Midbrain (tissue), 1 donor: ENCODE measurements around the gene PSAPL1.

Experiments
- DNase-seq: peaks from one replicate; lab custom pipeline; 2025; lab: John Stamatoyannopoulos, UW

Gene PSAPL1

DNA sequence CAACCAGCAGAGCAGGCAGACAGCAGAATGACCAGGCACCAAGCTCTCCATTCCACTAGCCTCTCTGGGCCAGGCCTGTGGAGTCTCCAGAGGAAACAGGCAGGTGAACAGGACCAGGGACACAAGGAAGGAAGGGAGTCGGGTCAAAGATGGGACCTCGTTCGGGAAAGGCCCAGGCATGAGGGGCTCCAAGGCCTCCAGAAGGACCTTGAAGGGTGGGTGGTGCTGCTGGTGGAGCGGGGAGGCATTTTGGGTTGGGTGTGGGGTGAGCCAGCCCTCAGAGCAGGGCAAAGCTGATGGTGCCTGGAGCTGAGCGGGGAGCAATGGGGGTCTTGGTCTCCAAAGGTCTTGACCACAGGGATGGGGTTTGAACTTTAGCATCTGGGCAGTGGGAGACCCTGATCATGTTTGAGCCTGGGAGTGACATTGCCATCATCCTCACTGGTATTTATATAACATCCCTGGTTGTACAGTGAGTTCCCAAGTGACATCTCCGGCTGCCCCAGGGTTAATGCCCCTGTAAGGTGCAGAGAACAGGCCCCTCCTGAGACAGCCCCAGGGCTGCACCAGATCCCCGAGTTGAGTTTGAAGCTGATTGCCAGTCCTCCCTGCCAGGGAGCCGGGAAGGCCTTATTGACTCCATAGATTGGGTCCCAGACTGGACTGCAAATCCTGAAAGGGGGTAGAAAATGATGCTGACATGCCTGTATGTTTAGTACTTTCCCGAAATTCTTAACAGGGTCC is 52.7 kb downstream of the PSAPL1 start:
- no peak for DNase-seq

DNA sequence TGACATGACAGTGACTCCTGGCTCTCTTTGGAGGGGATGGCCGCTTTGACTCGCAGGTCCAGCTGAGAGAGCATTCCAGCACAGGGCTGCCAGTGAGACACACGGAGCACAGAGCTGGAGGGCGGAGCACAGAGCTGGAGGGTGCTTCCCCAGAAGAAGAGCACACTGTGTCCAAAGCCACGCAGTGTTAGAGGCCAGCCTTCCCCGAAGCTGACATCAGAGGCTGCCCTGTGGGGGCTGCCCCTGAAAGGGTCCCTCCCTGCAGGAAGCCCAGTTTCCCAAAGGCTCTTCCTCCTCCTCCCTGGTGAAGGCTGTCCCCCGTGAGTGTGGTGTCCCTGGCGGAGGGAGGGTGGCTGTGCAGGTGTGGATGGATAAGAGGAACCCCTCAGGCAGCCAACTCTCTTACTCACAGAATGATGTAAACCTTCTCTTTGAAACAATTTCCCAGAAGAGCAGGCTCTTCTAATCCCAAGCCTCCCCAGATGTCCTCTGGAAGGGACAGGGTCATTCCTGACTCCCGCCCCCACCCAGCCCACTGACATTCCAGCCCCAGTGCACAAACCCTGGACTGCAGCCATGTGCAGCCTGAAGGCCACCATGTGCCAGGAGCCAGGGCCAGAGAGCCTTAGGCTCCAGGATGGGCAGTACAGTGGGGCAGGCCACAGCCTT is 53.4 kb downstream of the PSAPL1 start:
- no peak for DNase-seq
